ENCODE data around the gene ITPR1.

- TF ChIP-seq CTCF (IDR thresholded peaks at IDR 0.05) = no peak
- no peak for TF ChIP-seq EP300 (IDR thresholded peaks at IDR 0.05)
- no peak for TF ChIP-seq POLR2A (IDR thresholded peaks at IDR 0.05)
Observed at GRCh38 chr3:4856564-4856963, 363.4 kb downstream of the ITPR1 start.
